Small intestine (tissue), 7 donors: Measurements from ENCODE around the gene NR2F2. TPM values are rescaled to one million over a fixed set of nuclear protein-coding genes. Genes with fewer than 3 reads are reported as not detected.

ENCODE experiments used
- DNase-seq, 2 donors: peaks; one replicate each; pipeline versions ENCODE4 v3.0.0 to v3.0.0-alpha.2; 2013
- FAIRE-seq: peaks from 2 replicates; lab custom pipeline; 2012; peaks lifted over from hg19 to GRCh38; lab: Jason Lieb, UNC
- H3K27ac ChIP-seq, 3 donors: one replicate each; pipeline ENCODE4 v1.5.1; 2013; ENCODE audit warnings: low read length in 2 of 3, mild to moderate bottlenecking in 2 of 3, control low read depth in 1 of 3, inconsistent platforms in 1 of 3, low read depth in 1 of 3, moderate library complexity in 1 of 3
- H3K27me3 ChIP-seq, 3 donors: one replicate each; pipeline ENCODE4 v1.6.1; 2013; ENCODE audit warnings: low read length in 3 of 3, inconsistent platforms in 1 of 3; ENCODE audit not compliant: control insufficient read depth in 3 of 3, insufficient read depth in 3 of 3
- H3K36me3 ChIP-seq, 3 donors: one replicate each; pipeline ENCODE4 v1.6.1; 2013; ENCODE audit warnings: low read length in 3 of 3, inconsistent platforms in 1 of 3, low read depth in 1 of 3, mild to moderate bottlenecking in 1 of 3, moderate library complexity in 1 of 3; ENCODE audit not compliant: control insufficient read depth in 3 of 3, insufficient read depth in 2 of 3
- H3K4me1 ChIP-seq, 3 donors: one replicate each; pipeline ENCODE4 v1.6.1; 2013; ENCODE audit warnings: low read length in 2 of 3, inconsistent platforms in 1 of 3, low read depth in 1 of 3, mild to moderate bottlenecking in 1 of 3, moderate library complexity in 1 of 3; ENCODE audit not compliant: control insufficient read depth in 3 of 3, insufficient read depth in 2 of 3
- H3K4me3 ChIP-seq, 3 donors: one replicate each; pipeline ENCODE4 v1.5.1; 2013; ENCODE audit warnings: low read length in 3 of 3, control low read depth in 1 of 3, inconsistent platforms in 1 of 3, low read depth in 1 of 3, mild to moderate bottlenecking in 1 of 3, moderate library complexity in 1 of 3
- H3K9me3 ChIP-seq, 2 donors: one replicate each; pipeline ENCODE4 v1.6.1; 2013; ENCODE audit warnings: low read depth in 1 of 2, low read length in 1 of 2; ENCODE audit not compliant: control insufficient read depth in 2 of 2, insufficient read depth in 1 of 2
- WGBS, 3 donors: extraction: QIAGEN DNeasy Blood & Tissue Kit; methylation state at CpG; one replicate each; pipeline ENCODE4 v1.1.7; 2013; 5-methylcytosine and 5-hydroxymethylcytosine counted together
- polyA plus RNA-seq, 4 donors: library from polyadenylated mRNA; stranded (reverse) in 3 of 4; unstranded in 1 of 4; fragments of 200-250 nt in 3 of 4; fragments of 120-200 nt in 1 of 4; gene quantifications; one replicate each; pipeline versions ENCODE4 v1.2.1 to v1.2.3, GENCODE V29; 2013
- donor health status: healthy with polysubstance abuse.
- donor health status: control.
- donor health status: control.
- donor health status: Bipolar disorder and iron deficiency.
- donor health status: healthy.

The NR2F2 gene
- polyA plus RNA-seq, 4 donors, result 3.6 to 34.1 (median 15.6) TPM

GRCh38 chr15:96353930-96354730, 23.6 kb downstream of the NR2F2 start:
- Histone ChIP-seq H3K4me1 (peaks cover 2 to 20% (median 2%) of the 10 kb centered on the region in 3 donors), H3K36me3 (peaks cover 0 to 6% (median 0%) of the 10 kb centered on the region in 3 donors), H3K27ac (peak overlapping the region in 2 of 3 donors; percentile 42 to 80), H3K27me3 (peaks cover 14 to 84% (median 18%) of the 10 kb centered on the region in 3 donors), H3K9me3 (no peaks in the 10 kb centered on the region), H3K4me3 (peak overlapping the region; percentile 14 to 46 (median 14))
- WGBS, 3 donors, result 2 to 7% (median 5%) methylated on average over 53 to 67 of the region's 67 CpGs
- no peak for FAIRE-seq
- peak in 1 of 2 donors; percentile 50 for DNase-seq

GRCh38 chr15:96354731-96355567, 24.4 kb downstream of the NR2F2 start:
- H3K9me3 ChIP-seq, result no peaks in the 10 kb centered on the region
- WGBS, 3 donors, result 6 to 9% (median 8%) methylated on average over 15 of the region's 15 CpGs
- H3K36me3 ChIP-seq, result peaks cover 0 to 6% (median 0%) of the 10 kb centered on the region in 3 donors
- peaks cover 2 to 23% (median 2%) of the 10 kb centered on the region in 3 donors for H3K4me1 ChIP-seq
- peak overlapping the region; percentile 14 to 46 (median 14) for H3K4me3 ChIP-seq
- FAIRE-seq (no peak), DNase-seq (no peak)
- peak overlapping the region in 2 of 3 donors; percentile 42 to 80 for H3K27ac ChIP-seq
- peaks cover 16 to 90% (median 26%) of the 10 kb centered on the region in 3 donors for H3K27me3 ChIP-seq

GRCh38 chr15:96355568-96356187, 25.2 kb downstream of the NR2F2 start:
- Histone ChIP-seq H3K36me3 (peaks cover 0 to 6% (median 0%) of the 10 kb centered on the region in 3 donors), H3K9me3 (no peaks in the 10 kb centered on the region), H3K27me3 (peaks cover 19 to 97% (median 30%) of the 10 kb centered on the region in 3 donors), H3K27ac (peak overlapping the region in 1 of 3 donors; percentile 4), H3K4me1 (peaks cover 2 to 26% (median 2%) of the 10 kb centered on the region in 3 donors), H3K4me3 (no peak overlapping the region)
- DNase-seq (no peak), FAIRE-seq (no peak)
- 38 to 56% (median 46%) methylated on average over 7 of the region's 7 CpGs for WGBS, 3 donors

- Histone ChIP-seq H3K4me1 (peaks cover 2 to 26% (median 2%) of the 10 kb centered on the region in 3 donors), H3K27me3 (peaks cover 19 to 98% (median 35%) of the 10 kb centered on the region in 3 donors), H3K9me3 (no peaks in the 10 kb centered on the region), H3K4me3 (peak overlapping the region; percentile 27 to 68 (median 55)), H3K36me3 (peaks cover 0 to 3% (median 0%) of the 10 kb centered on the region in 3 donors), H3K27ac (peak overlapping the region in 1 of 3 donors; percentile 36)
- DNase-seq (peak; percentile 71 to 90), FAIRE-seq (no peak)
- 0 to 1% (median 1%) methylated on average over 51 to 67 of the region's 67 CpGs for WGBS, 3 donors
Measured at GRCh38 chr15:96356494-96357455, 26.3 kb downstream of the NR2F2 start.

GRCh38 chr15:96358001-96358801, 27.7 kb downstream of the NR2F2 start:
- Histone ChIP-seq H3K27me3 (peaks cover 14 to 98% (median 36%) of the 10 kb centered on the region in 3 donors), H3K27ac (peak overlapping the region in 1 of 3 donors; percentile 12), H3K9me3 (no peaks in the 10 kb centered on the region), H3K4me3 (peak overlapping the region in 2 of 3 donors; percentile 55 to 68), H3K36me3 (no peaks in the 10 kb centered on the region), H3K4me1 (peaks cover 2 to 26% (median 2%) of the 10 kb centered on the region in 3 donors)
- FAIRE-seq (no peak), DNase-seq (no peak)
- 17 to 47% (median 23%) methylated on average over 31 of the region's 31 CpGs for WGBS, 3 donors

GRCh38 chr15:96358821-96359615, 28.5 kb downstream of the NR2F2 start:
- DNase-seq (no peak), FAIRE-seq (no peak)
- no peaks in the 10 kb centered on the region for H3K9me3 ChIP-seq
- H3K36me3 ChIP-seq, result no peaks in the 10 kb centered on the region
- peaks cover 2 to 21% (median 2%) of the 10 kb centered on the region in 3 donors for H3K4me1 ChIP-seq
- peaks cover 14 to 98% (median 38%) of the 10 kb centered on the region in 3 donors for H3K27me3 ChIP-seq
- H3K27ac ChIP-seq, result no peak overlapping the region
- 11 to 38% (median 18%) methylated on average over 21 of the region's 21 CpGs for WGBS, 3 donors
- H3K4me3 ChIP-seq, result no peak overlapping the region
